BLaER1 treated with 17β-estradiol and CSF1 and Interleukin-3, amounts not matched to agents 10 nM and 100 nM (cell line): ENCODE data around the gene LRIT3.
"Not testable (repeated sequence)": the region's sequence is repeated elsewhere in the genome, so short reads cannot be mapped to it uniquely, and the experiment has no call there.

Experiments used
- H3K27ac ChIP-seq, 11 experiments: shearing (Covaris generic); formaldehyde crosslinking; 2 replicates each; pipeline ENCODE4 v1.8.1; 2022
- H3K27me3 ChIP-seq, 11 experiments: shearing (Covaris generic); formaldehyde crosslinking; 2 replicates each; pipeline ENCODE4 v1.8.1; 2022
- H3K36me3 ChIP-seq, 11 experiments: shearing (Covaris generic); formaldehyde crosslinking; 2 replicates each; pipeline ENCODE4 v1.8.1; 2022
- H3K4me1 ChIP-seq, 10 experiments: shearing (Covaris generic); formaldehyde crosslinking; 2 replicates each; pipeline ENCODE4 v1.8.1; 2022
- H3K4me2 ChIP-seq, 11 experiments: shearing (Covaris generic); formaldehyde crosslinking; 2 replicates each; pipeline ENCODE4 v1.8.1; 2022
- H3K4me3 ChIP-seq, 10 experiments: shearing (Covaris generic); formaldehyde crosslinking; 2 replicates each; pipeline ENCODE4 v1.8.1; 2022
- H3K9ac ChIP-seq, 11 experiments: shearing (Covaris generic); formaldehyde crosslinking; 2 replicates each; pipeline ENCODE4 v1.8.1; 2022
- H3K9me3 ChIP-seq, 11 experiments: shearing (Covaris generic); formaldehyde crosslinking; replicated peaks in 1 of 11; 2 replicates each; pipeline ENCODE4 v1.8.1; 2022
- H4K20me1 ChIP-seq, 11 experiments: shearing (Covaris generic); formaldehyde crosslinking; 2 replicates each; pipeline ENCODE4 v1.8.1; 2022
- Cebpa-rat ChIP-seq, 11 experiments: shearing (Covaris generic); IDR thresholded peaks; 2 replicates each; pipeline ENCODE4 v1.8.1; 2022

Gene LRIT3

DNA sequence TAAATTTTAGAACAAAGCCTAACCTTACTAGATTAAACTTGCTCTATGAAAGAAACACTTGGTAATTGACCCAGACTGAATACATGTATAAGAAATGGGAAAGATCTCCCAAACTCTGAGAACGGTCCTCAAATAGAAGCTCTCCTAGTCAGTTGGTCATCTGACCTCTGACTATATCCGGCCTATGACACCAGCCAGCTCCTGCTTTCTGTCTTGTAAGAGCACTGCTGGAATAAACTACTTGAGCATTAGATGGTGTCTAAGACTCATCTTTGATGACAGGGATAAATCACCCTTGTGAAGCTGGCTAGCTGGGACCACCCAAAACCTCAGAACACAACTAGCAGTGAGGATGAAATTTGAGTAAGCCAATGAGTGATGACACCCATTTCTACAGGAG is 24.2 kb downstream of the LRIT3 start:
- H3K4me1 ChIP-seq = no peaks in the 10 kb centered on the region
- H3K4me2 ChIP-seq = no peak overlapping the region
- no peak for TF ChIP-seq Cebpa-rat (IDR thresholded peaks at IDR 0.05)
- no peaks in the 10 kb centered on the region for H4K20me1 ChIP-seq
- H3K27me3 ChIP-seq = no peaks in the 10 kb centered on the region
- no peak overlapping the region for H3K27ac ChIP-seq
- H3K36me3 ChIP-seq = peaks cover 0 to 25% (median 12%) of the 10 kb centered on the region in 11 experiments; a peak in 11 of 22 replicates
- H3K9ac ChIP-seq = no peak overlapping the region
- no peaks in the 10 kb centered on the region for H3K9me3 ChIP-seq
- H3K4me3 ChIP-seq = no peak overlapping the region

DNA sequence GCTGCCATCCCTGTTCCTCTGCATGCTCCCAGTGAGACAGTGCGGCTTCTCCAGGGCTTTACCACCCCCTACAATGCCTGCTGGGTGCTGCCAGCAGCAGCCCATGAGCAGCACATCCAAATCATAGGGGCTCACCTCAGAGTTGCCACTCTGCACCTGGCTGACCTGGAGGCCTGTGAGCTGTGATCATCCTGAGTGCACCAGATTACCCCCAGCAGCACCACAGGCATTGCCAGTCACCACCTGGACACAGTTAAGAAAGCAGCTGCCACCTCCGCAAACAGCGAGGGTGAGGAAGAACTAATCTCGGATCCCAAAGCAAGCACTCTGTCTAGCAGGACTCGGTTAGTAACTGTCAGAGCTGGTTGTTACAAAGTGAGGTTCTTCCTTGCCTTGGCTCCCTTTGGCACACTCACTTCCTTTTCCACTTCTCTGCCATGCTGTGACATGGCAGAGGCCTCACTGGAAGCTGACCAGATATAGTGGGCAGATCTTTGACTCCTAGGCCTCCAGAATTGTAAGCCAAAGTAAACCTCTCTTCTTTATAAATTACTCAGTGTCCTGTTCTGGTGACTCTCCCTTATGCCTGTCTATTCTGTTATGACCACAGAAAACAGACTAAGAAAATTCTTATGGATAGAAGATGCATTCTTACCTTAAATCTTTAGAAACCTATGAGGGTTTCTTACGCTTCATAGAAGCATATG is 25.2 kb downstream of the LRIT3 start:
- H4K20me1 ChIP-seq = no peaks in the 10 kb centered on the region
- H3K27me3 ChIP-seq = no peaks in the 10 kb centered on the region
- peaks cover 0 to 17% (median 12%) of the 10 kb centered on the region in 11 experiments; a peak in 11 of 22 replicates for H3K36me3 ChIP-seq
- no peaks in the 10 kb centered on the region for H3K4me1 ChIP-seq
- H3K9me3 ChIP-seq = no peaks in the 10 kb centered on the region
- no peak overlapping the region for H3K27ac ChIP-seq
- H3K4me2 ChIP-seq = no peak overlapping the region
- no peak overlapping the region for H3K4me3 ChIP-seq
- TF ChIP-seq Cebpa-rat (IDR thresholded peaks at IDR 0.05) = no peak
- no peak overlapping the region for H3K9ac ChIP-seq

DNA sequence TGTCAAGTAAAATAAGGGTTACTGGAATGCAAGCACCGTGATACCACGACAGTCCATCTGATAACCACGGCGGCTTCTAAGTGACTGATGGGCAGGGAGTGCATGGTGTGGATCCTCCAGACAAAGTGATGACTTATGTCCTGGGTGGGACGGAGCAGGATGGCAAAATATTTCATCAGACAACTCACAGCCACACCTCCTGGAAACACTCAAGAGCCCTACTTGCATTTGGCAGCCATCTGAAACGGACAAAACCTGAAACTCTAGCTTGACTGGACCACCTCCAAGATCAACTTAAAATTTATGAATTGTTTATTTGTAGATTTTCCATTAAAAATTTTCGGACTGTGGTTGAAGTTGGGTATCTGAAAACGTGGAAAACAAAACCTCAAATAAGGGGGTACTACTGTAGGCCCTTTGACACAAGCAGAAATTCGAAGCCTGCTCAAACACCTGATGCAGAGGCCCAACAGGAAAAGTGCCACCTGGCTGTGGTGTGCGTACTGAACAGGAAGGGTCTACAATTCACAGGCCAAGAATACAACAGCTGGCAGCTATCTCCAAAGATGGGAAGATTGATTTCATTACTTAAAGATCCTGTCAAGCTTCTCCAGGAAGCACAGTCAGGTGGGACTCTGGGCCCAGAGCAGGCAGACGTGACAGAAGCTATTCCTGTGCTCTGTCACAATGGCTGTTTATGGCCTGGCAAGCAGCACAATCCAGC is 26.0 kb downstream of the LRIT3 start:
- H3K4me2 ChIP-seq = no peak overlapping the region
- no peaks in the 10 kb centered on the region for H4K20me1 ChIP-seq
- no peak overlapping the region for H3K9ac ChIP-seq
- no peak for TF ChIP-seq Cebpa-rat (IDR thresholded peaks at IDR 0.05)
- H3K9me3 ChIP-seq = no peaks in the 10 kb centered on the region
- H3K4me3 ChIP-seq = no peak overlapping the region
- no peaks in the 10 kb centered on the region for H3K27me3 ChIP-seq
- H3K4me1 ChIP-seq = no peaks in the 10 kb centered on the region
- H3K36me3 ChIP-seq = peaks cover 0 to 16% (median 12%) of the 10 kb centered on the region in 11 experiments; a peak in 10 of 22 replicates
- H3K27ac ChIP-seq = no peak overlapping the region

DNA sequence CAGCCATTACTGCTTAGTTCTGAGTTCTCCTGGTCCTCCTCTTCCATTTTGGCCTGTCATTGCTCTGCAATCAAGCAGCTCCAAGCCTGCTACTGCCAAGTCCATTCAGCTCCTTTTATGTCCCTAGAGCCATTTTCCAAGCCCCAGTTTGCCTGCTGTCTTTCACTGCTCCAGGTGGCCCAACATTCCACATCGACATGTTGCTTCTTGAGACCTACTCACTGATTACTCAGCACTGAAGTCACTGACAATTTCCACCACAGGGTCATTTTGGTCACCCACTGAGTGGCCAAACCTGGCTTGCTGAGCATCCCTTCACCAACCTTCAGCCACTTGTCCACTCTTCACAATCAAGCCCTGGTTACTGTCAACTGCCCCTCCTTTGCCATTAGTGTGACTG is 27.2 kb downstream of the LRIT3 start:
- Histone ChIP-seq H3K4me3 (no peak overlapping the region), H3K9me3 (no peaks in the 10 kb centered on the region), H3K27ac (no peak overlapping the region), H3K4me2 (no peak overlapping the region), H3K4me1 (no peaks in the 10 kb centered on the region), H3K27me3 (no peaks in the 10 kb centered on the region), H3K36me3 (peaks cover 0 to 7% (median 5%) of the 10 kb centered on the region in 11 experiments; a peak in 10 of 22 replicates), H4K20me1 (no peaks in the 10 kb centered on the region), H3K9ac (no peak overlapping the region)
- TF ChIP-seq Cebpa-rat (IDR thresholded peaks at IDR 0.05) = no peak

DNA sequence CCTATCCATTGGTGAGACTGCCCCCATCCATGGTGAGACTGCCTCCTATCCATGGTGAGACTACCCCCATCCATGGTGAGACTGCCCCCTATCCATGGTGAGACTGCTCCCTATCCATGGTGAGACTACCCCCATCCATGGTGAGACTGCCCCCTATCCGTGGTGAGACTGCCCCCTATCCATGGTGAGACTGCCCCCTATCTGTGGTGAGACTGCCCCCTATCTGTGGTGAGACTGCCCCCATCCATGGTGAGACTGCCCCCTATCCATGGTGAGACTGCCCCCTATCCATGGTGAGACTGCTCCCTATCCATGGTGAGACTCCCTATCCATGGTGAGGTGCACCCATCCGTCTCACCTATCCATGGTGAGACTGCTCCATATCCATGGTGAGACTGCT is 27.6 kb downstream of the LRIT3 start:
- H3K27ac ChIP-seq, H3K27me3 ChIP-seq, H3K4me2 ChIP-seq, H3K36me3 ChIP-seq, H3K9ac ChIP-seq, H3K4me1 ChIP-seq, H3K4me3 ChIP-seq, H3K9me3 ChIP-seq, H4K20me1 ChIP-seq: not testable (repeated sequence)

DNA sequence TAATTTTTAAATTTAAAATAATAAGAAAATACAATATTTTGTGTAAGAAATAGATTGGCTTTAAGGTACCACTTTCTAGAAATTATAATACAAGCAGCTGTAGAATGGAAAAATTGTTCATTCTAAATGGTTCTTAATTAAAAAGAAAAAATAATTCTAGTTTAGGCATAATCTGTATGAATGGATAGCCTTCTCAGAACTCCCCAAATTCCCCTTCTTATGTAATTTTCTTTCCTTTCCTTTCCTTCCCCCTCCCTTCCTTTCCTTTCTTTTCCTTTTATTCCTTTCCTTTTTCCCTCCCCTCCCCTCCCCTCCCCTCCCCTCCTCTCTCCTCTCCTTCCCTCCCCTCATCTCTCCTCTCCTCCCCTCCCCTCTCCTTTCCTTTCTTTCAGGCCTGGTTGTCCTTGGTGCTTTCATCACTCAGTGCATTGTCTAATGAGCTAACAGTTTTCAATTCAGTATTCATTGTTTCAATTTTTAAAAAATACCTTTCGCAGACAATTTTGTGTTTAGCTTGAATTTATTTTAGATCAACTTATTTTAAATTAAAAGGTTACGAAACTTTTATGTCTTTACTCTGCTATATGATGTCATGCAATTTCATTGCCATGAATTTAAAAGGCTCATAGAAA is 28.8 kb downstream of the LRIT3 start:
- Histone ChIP-seq H3K27ac (no peak overlapping the region), H3K9ac (no peak overlapping the region), H3K9me3 (no peaks in the 10 kb centered on the region), H4K20me1 (no peaks in the 10 kb centered on the region), H3K4me3 (no peak overlapping the region), H3K36me3 (no peaks in the 10 kb centered on the region), H3K27me3 (no peaks in the 10 kb centered on the region), H3K4me1 (no peaks in the 10 kb centered on the region), H3K4me2 (no peak overlapping the region)
- no peak for TF ChIP-seq Cebpa-rat (IDR thresholded peaks at IDR 0.05)

DNA sequence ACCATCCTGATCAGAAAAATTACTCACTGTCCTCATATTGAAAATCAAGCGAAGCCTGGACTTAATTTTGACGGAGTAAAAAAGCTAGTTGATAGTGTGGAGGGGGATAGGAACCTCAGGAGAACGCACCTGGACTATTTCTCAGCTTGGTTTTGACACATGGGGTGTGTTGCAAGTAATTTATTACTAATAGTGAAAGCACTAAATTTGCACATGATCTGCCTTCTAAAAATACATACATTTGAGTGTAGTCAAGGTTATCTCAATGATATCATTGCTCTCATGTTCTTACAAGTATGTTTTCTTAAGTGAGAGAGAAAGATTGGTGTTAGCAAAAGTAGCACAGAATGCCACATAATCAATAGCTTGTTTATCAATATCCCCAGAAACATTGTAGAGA is 29.5 kb downstream of the LRIT3 start:
- Histone ChIP-seq H3K4me2 (no peak overlapping the region), H3K4me1 (no peaks in the 10 kb centered on the region), H4K20me1 (no peaks in the 10 kb centered on the region), H3K9me3 (no peaks in the 10 kb centered on the region), H3K4me3 (no peak overlapping the region), H3K36me3 (no peaks in the 10 kb centered on the region), H3K27me3 (no peaks in the 10 kb centered on the region), H3K27ac (no peak overlapping the region), H3K9ac (no peak overlapping the region)
- TF ChIP-seq Cebpa-rat (IDR thresholded peaks at IDR 0.05) = no peak

DNA sequence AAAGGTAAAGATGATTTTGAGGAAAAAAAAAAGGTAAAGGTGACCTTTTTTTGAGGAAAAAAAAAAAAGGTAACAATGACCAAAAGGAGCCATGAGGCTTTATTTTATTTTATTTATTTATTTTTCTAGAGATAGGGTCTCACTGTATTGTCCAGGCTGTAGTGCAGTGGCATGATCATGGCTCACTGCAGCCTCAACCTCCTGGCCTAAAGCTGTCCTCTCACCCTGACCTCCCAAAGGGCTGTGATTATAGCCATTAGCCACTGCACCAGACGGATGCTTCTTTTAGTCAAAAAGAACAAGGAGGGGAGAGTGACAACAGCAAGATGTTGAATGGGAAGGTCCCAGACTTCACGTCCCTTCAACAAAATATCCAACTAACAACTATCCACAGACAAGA is 30.4 kb downstream of the LRIT3 start:
- Histone ChIP-seq H3K4me2 (no peak overlapping the region), H3K4me1 (no peaks in the 10 kb centered on the region), H3K27ac (no peak overlapping the region), H3K36me3 (no peaks in the 10 kb centered on the region), H3K9me3 (no peaks in the 10 kb centered on the region), H3K27me3 (no peaks in the 10 kb centered on the region), H3K9ac (no peak overlapping the region), H4K20me1 (no peaks in the 10 kb centered on the region), H3K4me3 (no peak overlapping the region)
- no peak for TF ChIP-seq Cebpa-rat (IDR thresholded peaks at IDR 0.05)

DNA sequence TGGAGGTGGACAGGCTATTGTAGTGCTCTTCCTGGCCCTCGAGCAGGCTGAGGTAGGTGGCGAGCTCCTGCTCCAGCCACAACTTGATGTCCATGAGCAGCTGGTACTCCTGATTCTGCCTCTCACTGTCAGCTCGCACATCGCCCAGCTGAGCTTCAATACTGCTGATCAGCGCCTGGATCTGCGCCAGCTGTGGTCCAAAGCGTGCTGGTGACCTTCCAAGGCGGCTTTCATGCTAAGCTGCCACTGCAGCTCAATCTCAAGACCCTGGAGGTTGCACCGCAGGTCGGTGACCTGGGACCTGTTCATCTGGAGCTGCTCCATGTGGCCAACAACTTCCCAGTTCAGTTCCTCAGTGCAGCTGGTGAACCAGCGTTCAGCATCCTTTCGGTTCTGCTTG is 31.2 kb downstream of the LRIT3 start:
- no peak overlapping the region for H3K4me2 ChIP-seq
- no peaks in the 10 kb centered on the region for H3K9me3 ChIP-seq
- no peaks in the 10 kb centered on the region for H3K36me3 ChIP-seq
- no peaks in the 10 kb centered on the region for H3K4me1 ChIP-seq
- H3K9ac ChIP-seq = no peak overlapping the region
- H3K27me3 ChIP-seq = no peaks in the 10 kb centered on the region
- H3K27ac ChIP-seq = no peak overlapping the region
- H3K4me3 ChIP-seq = no peak overlapping the region
- no peak for TF ChIP-seq Cebpa-rat (IDR thresholded peaks at IDR 0.05)
- no peaks in the 10 kb centered on the region for H4K20me1 ChIP-seq
